HG02588 (cell line): Measurements from ENCODE around the gene C1QTNF5.

ENCODE experiments used
- ATAC-seq: cut with Tn5 transposase; IDR thresholded peaks from one replicate; pipeline ENCODE4 v1.9.1; 2021; ENCODE audit warnings: mild to moderate bottlenecking, moderate library complexity; ENCODE audit not compliant: unreplicated experiment

C1QTNF5 gene

GRCh38 chr11:119338318-119338890, 2.3 kb downstream of the C1QTNF5 start:
- ATAC-seq = no peak

- no peak for ATAC-seq
These were observed 2.9 kb downstream of the C1QTNF5 start for GRCh38 chr11:119337581-119338317.

- ATAC-seq = no peak
These were observed 3.8 kb downstream of the C1QTNF5 start for GRCh38 chr11:119336744-119337469.

GRCh38 chr11:119335655-119336543, 4.8 kb downstream of the C1QTNF5 start:
- ATAC-seq = no peak

- no peak for ATAC-seq
These were observed 5.5 kb downstream of the C1QTNF5 start for GRCh38 chr11:119335091-119335654.

- peak; percentile 89 for ATAC-seq
These were observed 6.3 kb downstream of the C1QTNF5 start, which contains the start of gene RNF26 for GRCh38 chr11:119334174-119334930. Gene RNF26 (plus strand): TSS chr11:119334527. CDS start chr11:119335123, 596 bp downstream.

GRCh38 chr11:119332111-119332765, 8.4 kb downstream of the C1QTNF5 start:
- no peak for ATAC-seq

- ATAC-seq = no peak
These were observed 10.4 kb downstream of the C1QTNF5 start for GRCh38 chr11:119330237-119330636.

GRCh38 chr11:119329320-119329719, 11.4 kb downstream of the C1QTNF5 start:
- ATAC-seq = no peak

GRCh38 chr11:119324189-119324588, 16.5 kb downstream of the C1QTNF5 start:
- no peak for ATAC-seq

GRCh38 chr11:119323532-119324033, 17.1 kb downstream of the C1QTNF5 start:
- ATAC-seq = no peak

- ATAC-seq = no peak
These were observed 17.7 kb downstream of the C1QTNF5 start for GRCh38 chr11:119322921-119323531.

- no peak for ATAC-seq
These were observed 18.3 kb downstream of the C1QTNF5 start for GRCh38 chr11:119322360-119322739.

GRCh38 chr11:119320776-119321524, 19.7 kb downstream of the C1QTNF5 start:
- ATAC-seq = peak; percentile 33

- ATAC-seq = no peak
These were observed 20.4 kb downstream of the C1QTNF5 start for GRCh38 chr11:119320240-119320775.

GRCh38 chr11:119319700-119320239, 20.9 kb downstream of the C1QTNF5 start:
- no peak for ATAC-seq

GRCh38 chr11:119319136-119319699, 21.5 kb downstream of the C1QTNF5 start:
- ATAC-seq = no peak
